GM12865 (cell line): ENCODE data around the gene MAGI1.

Experiments
- DNase-seq: peaks from one replicate; pipeline ENCODE4 v3.0.0; 2010; ENCODE audit warnings: low read depth
- H3K4me3 ChIP-seq: 2 replicates; pipeline ENCODE4 v1.5.1; 2011; ENCODE audit warnings: mild to moderate bottlenecking, low read depth, low read length, control low read depth
- CTCF ChIP-seq: IDR thresholded peaks from 2 replicates; pipeline ENCODE4 v1.5.1; 2011; ENCODE audit warnings: low read length, control low read depth, low read depth, inconsistent platforms; ENCODE audit not compliant: insufficient read depth; ENCODE audit errors: missing control alignments

Gene MAGI1

GRCh38 chr3:65666448-65667091 lies 372.1 kb downstream of the MAGI1 start:
- H3K4me3 ChIP-seq, result no peak overlapping the region
- TF ChIP-seq CTCF, result no peak
- no peak for DNase-seq

GRCh38 chr3:65665915-65666314 lies 372.8 kb downstream of the MAGI1 start:
- TF ChIP-seq CTCF, result no peak
- H3K4me3 ChIP-seq, result no peak overlapping the region
- no peak for DNase-seq

GRCh38 chr3:65664931-65665330 lies 373.8 kb downstream of the MAGI1 start:
- no peak overlapping the region for H3K4me3 ChIP-seq
- TF ChIP-seq CTCF, result no peak
- no peak for DNase-seq

- DNase-seq, result no peak
- no peak overlapping the region for H3K4me3 ChIP-seq
- no peak for TF ChIP-seq CTCF
These were observed 374.3 kb downstream of the MAGI1 start for GRCh38 chr3:65664446-65664845.

GRCh38 chr3:65662095-65662494 lies 376.6 kb downstream of the MAGI1 start:
- TF ChIP-seq CTCF, result no peak
- H3K4me3 ChIP-seq, result no peak overlapping the region
- no peak for DNase-seq

GRCh38 chr3:65660000-65660598 lies 378.6 kb downstream of the MAGI1 start:
- DNase-seq, result no peak
- TF ChIP-seq CTCF, result no peak

GRCh38 chr3:65659396-65659795 lies 379.3 kb downstream of the MAGI1 start:
- H3K4me3 ChIP-seq, result no peak overlapping the region
- DNase-seq, result no peak
- TF ChIP-seq CTCF, result no peak

More at GRCh38 chr3:65660000-65660598, 378.6 kb downstream of the MAGI1 start:
- no peak overlapping the region for H3K4me3 ChIP-seq
